Right atrium auricular region (tissue), 2 donors: ENCODE data around the gene DNPEP. TPM values are rescaled to one million over a fixed set of nuclear protein-coding genes. Genes with fewer than 3 reads are reported as not detected.

Experiments used
- DNase-seq: peaks from one replicate; pipeline ENCODE4 v3.0.0-alpha.2; 2019; ENCODE audit warnings: low spot score
- H3K27ac ChIP-seq, 2 donors: fragments of 200-600 bp; sonication (generic); 1 replicate in 1 of 2; 2 replicates in 1 of 2; pipeline ENCODE4 v1.5.1; 2016 to 2019
- H3K27me3 ChIP-seq, 2 donors: fragments of 200-600 bp; sonication (generic); one replicate each; pipeline versions ENCODE4 v1.5.1 to v1.6.0; 2017 to 2019
- H3K36me3 ChIP-seq: fragments of 200-600 bp; sonication (generic); one replicate; pipeline ENCODE4 v1.5.1; 2016
- H3K4me1 ChIP-seq, 2 donors: fragments of 200-600 bp; sonication (generic); one replicate each; pipeline versions ENCODE4 v1.5.1 to v1.6.0; 2017 to 2019
- H3K4me3 ChIP-seq, 2 donors: fragments of 200-600 bp; sonication (generic); 1 replicate in 1 of 2; 2 replicates in 1 of 2; pipeline ENCODE4 v1.5.1; 2017 to 2019; ENCODE audit warnings: mild to moderate bottlenecking in 1 of 2, moderate library complexity in 1 of 2
- H3K9me3 ChIP-seq, 2 donors: fragments of 200-600 bp; sonication (generic); one replicate each; pipeline ENCODE4 v1.5.1; 2019
- total RNA-seq, 2 donors: library from RNA; depleted of rRNA; stranded (reverse); fragments of >200 nt; gene quantifications; one replicate each; pipeline ENCODE4 v1.1.0, GENCODE V29; 2016
- TF ChIP-seq, protein P1 (sequence below), 2 donors: fragments of 200-600 bp; sonication (generic); IDR thresholded peaks; one replicate each; pipeline ENCODE4 v1.5.1; 2019; ENCODE audit warnings: antibody characterized with exemption in 2 of 2

DNPEP gene
- total RNA-seq, 2 donors from 2014 or later = 48.1 to 51.2 TPM

DNA sequence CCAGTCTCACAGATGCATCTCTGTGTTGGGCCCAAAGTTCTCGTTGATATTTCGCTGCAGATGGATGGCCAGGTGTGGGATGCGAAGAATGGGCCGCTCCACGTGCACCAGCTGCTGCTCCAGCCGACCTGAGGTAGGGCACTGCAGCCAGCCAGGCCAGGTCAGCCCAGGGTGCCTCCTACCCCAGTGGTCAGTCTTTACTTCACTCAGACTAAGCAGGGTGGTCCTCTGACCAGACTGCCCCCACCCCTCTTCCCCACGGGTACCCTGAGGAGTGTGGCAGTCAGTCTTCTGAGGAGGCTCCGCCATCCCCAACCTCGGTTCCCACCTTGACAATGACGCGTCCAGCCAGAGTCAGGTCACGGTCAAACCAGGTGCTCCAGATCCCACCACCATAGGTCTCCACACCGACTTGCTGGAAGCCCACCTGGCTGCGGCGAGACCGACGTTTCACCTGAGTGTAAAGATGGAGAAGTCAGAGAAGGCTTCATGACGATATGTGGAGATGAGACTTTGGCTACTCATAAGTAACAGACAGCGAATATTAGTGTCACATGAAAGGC lies 1.7 kb downstream of the DNPEP start:
- no peaks in the 10 kb centered on the region for H3K9me3 ChIP-seq
- H3K4me1 ChIP-seq = peaks cover 0 to 11% of the 10 kb centered on the region in 2 donors
- DNase-seq = no peak
- no peak overlapping the region for H3K4me3 ChIP-seq
- no peak overlapping the region for H3K27ac ChIP-seq
- H3K27me3 ChIP-seq = no peaks in the 10 kb centered on the region
- TF ChIP-seq, protein P1, sequence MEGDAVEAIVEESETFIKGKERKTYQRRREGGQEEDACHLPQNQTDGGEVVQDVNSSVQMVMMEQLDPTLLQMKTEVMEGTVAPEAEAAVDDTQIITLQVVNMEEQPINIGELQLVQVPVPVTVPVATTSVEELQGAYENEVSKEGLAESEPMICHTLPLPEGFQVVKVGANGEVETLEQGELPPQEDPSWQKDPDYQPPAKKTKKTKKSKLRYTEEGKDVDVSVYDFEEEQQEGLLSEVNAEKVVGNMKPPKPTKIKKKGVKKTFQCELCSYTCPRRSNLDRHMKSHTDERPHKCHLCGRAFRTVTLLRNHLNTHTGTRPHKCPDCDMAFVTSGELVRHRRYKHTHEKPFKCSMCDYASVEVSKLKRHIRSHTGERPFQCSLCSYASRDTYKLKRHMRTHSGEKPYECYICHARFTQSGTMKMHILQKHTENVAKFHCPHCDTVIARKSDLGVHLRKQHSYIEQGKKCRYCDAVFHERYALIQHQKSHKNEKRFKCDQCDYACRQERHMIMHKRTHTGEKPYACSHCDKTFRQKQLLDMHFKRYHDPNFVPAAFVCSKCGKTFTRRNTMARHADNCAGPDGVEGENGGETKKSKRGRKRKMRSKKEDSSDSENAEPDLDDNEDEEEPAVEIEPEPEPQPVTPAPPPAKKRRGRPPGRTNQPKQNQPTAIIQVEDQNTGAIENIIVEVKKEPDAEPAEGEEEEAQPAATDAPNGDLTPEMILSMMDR (IDR thresholded peaks at IDR 0.05) = no peak
- H3K36me3 ChIP-seq = peaks cover 54% of the 10 kb centered on the region

GRCh38 chr2:219384859-219385258 lies 2.9 kb downstream of the DNPEP start:
- TF ChIP-seq, protein P1 (IDR thresholded peaks at IDR 0.05) = no peak
- H3K36me3 ChIP-seq = peaks cover 59% of the 10 kb centered on the region
- no peaks in the 10 kb centered on the region for H3K9me3 ChIP-seq
- H3K4me1 ChIP-seq = peaks cover 0 to 11% of the 10 kb centered on the region in 2 donors
- no peak overlapping the region for H3K27ac ChIP-seq
- H3K27me3 ChIP-seq = no peaks in the 10 kb centered on the region
- DNase-seq = no peak
- H3K4me3 ChIP-seq = no peak overlapping the region

GRCh38 chr2:219384083-219384713 lies 3.5 kb downstream of the DNPEP start:
- Histone ChIP-seq H3K27ac (no peak overlapping the region), H3K36me3 (peaks cover 59% of the 10 kb centered on the region)

DNA sequence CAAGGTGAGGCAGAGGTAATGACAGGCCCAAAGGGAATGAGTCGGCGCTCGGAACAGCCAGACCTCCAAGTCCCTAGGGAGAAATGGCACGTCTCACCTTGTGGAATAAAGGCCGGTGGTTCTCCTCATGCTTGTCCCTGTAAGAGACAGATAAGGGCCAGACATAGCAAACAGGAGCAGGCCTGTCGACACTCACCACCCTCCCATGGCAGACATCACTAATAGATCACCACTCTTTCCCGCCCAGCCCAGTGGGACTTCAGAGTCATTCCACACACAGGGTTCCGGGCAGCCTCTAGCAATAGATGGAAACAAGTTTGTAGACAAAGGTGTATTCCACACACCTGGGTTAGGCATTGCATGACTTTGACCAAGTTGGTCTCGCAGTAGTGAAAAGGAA lies 6.3 kb downstream of the DNPEP start:
- no peak for DNase-seq
- TF ChIP-seq, protein P1 (IDR thresholded peaks at IDR 0.05) = no peak

More at GRCh38 chr2:219384083-219384713, 3.5 kb downstream of the DNPEP start:
- DNase-seq = no peak
- Histone ChIP-seq H3K9me3 (no peaks in the 10 kb centered on the region), H3K27me3 (no peaks in the 10 kb centered on the region), H3K4me3 (no peak overlapping the region), H3K4me1 (peaks cover 0 to 11% of the 10 kb centered on the region in 2 donors)
- TF ChIP-seq, protein P1 (IDR thresholded peaks at IDR 0.05) = no peak

GRCh38 chr2:219380926-219381325 lies 6.8 kb downstream of the DNPEP start:
- Histone ChIP-seq H3K27me3 (no peaks in the 10 kb centered on the region), H3K4me3 (no peak overlapping the region), H3K4me1 (no peaks in the 10 kb centered on the region), H3K9me3 (no peaks in the 10 kb centered on the region), H3K36me3 (peaks cover 60% of the 10 kb centered on the region), H3K27ac (no peak overlapping the region)
- TF ChIP-seq, protein P1 (IDR thresholded peaks at IDR 0.05) = no peak
- no peak for DNase-seq

More for the DNA sequence above, 6.3 kb downstream of the DNPEP start:
- Histone ChIP-seq H3K27ac (no peak overlapping the region), H3K4me3 (no peak overlapping the region), H3K4me1 (peaks cover 0 to 4% of the 10 kb centered on the region in 2 donors), H3K27me3 (no peaks in the 10 kb centered on the region), H3K36me3 (peaks cover 64% of the 10 kb centered on the region), H3K9me3 (no peaks in the 10 kb centered on the region)
